A549 (cell line): ENCODE measurements around the gene MEGF8. TPM values are rescaled to one million over a fixed set of nuclear protein-coding genes. Genes with fewer than 3 reads are reported as not detected.
A peak's percentile ranks its signal among the peaks of the same experiment; 100 is the strongest.

ENCODE experiments used
- BHLHE40 ChIP-seq: IDR thresholded peaks from 2 replicates; pipeline ENCODE4 v1.6.1; 2012; ENCODE audit warnings: low read depth, low read length, inconsistent platforms
- CBX2 ChIP-seq: fragments of 200-600 bp; sonication (generic); IDR thresholded peaks from 2 replicates; pipeline ENCODE4 v1.6.1; 2016; ENCODE audit warnings: low read depth, mild to moderate bottlenecking, borderline replicate concordance
- CEBPB ChIP-seq, 2 experiments: fragments of >200 bp in 1 of 2; sonication (Bioruptor Twin) in 1 of 2; formaldehyde crosslinking in 1 of 2; IDR thresholded peaks; 2 replicates each; pipeline ENCODE4 v1.6.1; 2012 to 2016
- CHD4 ChIP-seq: fragments of 200-600 bp; sonication (generic); IDR thresholded peaks from 2 replicates; pipeline ENCODE4 v1.6.1; 2016; ENCODE audit warnings: antibody characterized with exemption, mild to moderate bottlenecking, borderline replicate concordance
- EHF ChIP-seq: fragments of 250-450 bp; sonication (Bioruptor Pico); IDR thresholded peaks from 2 replicates; pipeline ENCODE4 v1.5.0; 2020; ENCODE audit warnings: mild to moderate bottlenecking
- EHMT2 ChIP-seq: fragments of 200-600 bp; sonication (generic); IDR thresholded peaks from 2 replicates; pipeline ENCODE4 v1.6.1; 2016; ENCODE audit warnings: antibody characterized with exemption, low read depth, mild to moderate bottlenecking, moderate library complexity
- ESRRA ChIP-seq: fragments of 150-350 bp; IDR thresholded peaks from 2 replicates; pipeline ENCODE4 v1.6.1; 2014; ENCODE audit warnings: mild to moderate bottlenecking, low read length, borderline replicate concordance
- FOSL2 ChIP-seq, 2 experiments: fragments of 450-650 bp in 1 of 2; fragments of >200 bp in 1 of 2; sonication (Bioruptor Twin) in 1 of 2; formaldehyde crosslinking; IDR thresholded peaks; 2 replicates each; pipeline versions ENCODE4 v1.5.0 to v1.6.1; 2016 to 2020; ENCODE audit warnings: mild to moderate bottlenecking in 1 of 2, moderate library complexity in 1 of 2
- FOXS1 ChIP-seq: fragments of 250-450 bp; sonication (Bioruptor Pico); IDR thresholded peaks from 2 replicates; pipeline ENCODE4 v1.5.0; 2020; ENCODE audit warnings: mild to moderate bottlenecking, moderate library complexity
- GATA3 ChIP-seq: IDR thresholded peaks from 2 replicates; pipeline ENCODE4 v1.6.1; 2012; ENCODE audit warnings: borderline replicate concordance
- HDAC2 ChIP-seq: fragments of 200-600 bp; sonication (generic); IDR thresholded peaks from 2 replicates; pipeline ENCODE4 v1.6.1; 2016
- HOXB13 ChIP-seq: fragments of 250-450 bp; sonication (Bioruptor Pico); IDR thresholded peaks from 2 replicates; pipeline ENCODE4 v1.5.0; 2020; ENCODE audit warnings: low read depth, mild to moderate bottlenecking, moderate library complexity
- MAZ ChIP-seq: fragments of 150-350 bp; IDR thresholded peaks from 2 replicates; pipeline ENCODE4 v1.6.1; 2014; ENCODE audit warnings: antibody characterized with exemption, low read depth, low read length, borderline replicate concordance
- NR3C1 ChIP-seq: fragments of >200 bp; sonication (Bioruptor Twin); formaldehyde crosslinking; IDR thresholded peaks from 3 replicates; pipeline ENCODE4 v1.6.1; 2017
- POLR2A ChIP-seq: IDR thresholded peaks from 2 replicates; pipeline ENCODE4 v1.6.1; 2012; ENCODE audit warnings: mild to moderate bottlenecking, low read length
- POLR2AphosphoS2 ChIP-seq: conservative IDR thresholded peaks from 2 replicates; pipeline ENCODE4 v1.6.1; 2012; ENCODE audit warnings: low read length, improper control_type of control experiment, inconsistent platforms
- RARB ChIP-seq: fragments of 250-450 bp; sonication (Bioruptor Pico); IDR thresholded peaks from 2 replicates; pipeline ENCODE4 v1.8.0; 2021; ENCODE audit warnings: mild to moderate bottlenecking, moderate library complexity
- RCOR1 ChIP-seq: fragments of 150-350 bp; IDR thresholded peaks from 2 replicates; pipeline ENCODE4 v1.6.1; 2014; ENCODE audit warnings: antibody characterized with exemption, low read length, low read depth
- RFX5 ChIP-seq: fragments of 450-650 bp; IDR thresholded peaks from 2 replicates; pipeline ENCODE4 v1.7.1; 2014; ENCODE audit warnings: antibody characterized with exemption, mild to moderate bottlenecking, moderate library complexity
- RNF2 ChIP-seq: fragments of 200-600 bp; sonication (generic); IDR thresholded peaks from 2 replicates; pipeline ENCODE4 v1.6.1; 2016; ENCODE audit warnings: low read depth, mild to moderate bottlenecking, antibody characterized with exemption, moderate library complexity, borderline replicate concordance
- SREBF2 ChIP-seq: fragments of 450-650 bp; IDR thresholded peaks from 2 replicates; pipeline ENCODE4 v1.6.1; 2014; ENCODE audit warnings: mild to moderate bottlenecking, moderate library complexity
- TP53 ChIP-seq: fragments of 250-450 bp; sonication (Bioruptor Pico); IDR thresholded peaks from 2 replicates; pipeline ENCODE4 v1.5.0; 2021; ENCODE audit warnings: mild to moderate bottlenecking, moderate library complexity
- ZNF302 ChIP-seq: fragments of 250-450 bp; sonication (Bioruptor Pico); IDR thresholded peaks from 2 replicates; pipeline ENCODE4 v1.9.0; 2021; ENCODE audit warnings: inconsistent platforms, mild to moderate bottlenecking, moderate library complexity
- polyA plus RNA-seq, 4 experiments: library from polyadenylated mRNA; depleted of rRNA in 3 of 4; stranded (reverse); fragments of >200 nt; fragmentation: RNase III in 1 of 4; extraction: RNeasy Plus Mini Kit Qiagen cat#74134 plus additional on column Dnase treatment in 1 of 4; gene quantifications; 2 replicates in 3 of 4; 3 replicates in 1 of 4; pipeline ENCODE4 v1.2.3, GENCODE V29; 2011 to 2017
- TF ChIP-seq, protein P1 (sequence below): fragments of 250-450 bp; sonication (Bioruptor Pico); IDR thresholded peaks from 2 replicates; pipeline ENCODE4 v1.5.0; 2021; ENCODE audit warnings: mild to moderate bottlenecking, moderate library complexity, borderline replicate concordance
- TF ChIP-seq, protein P2 (sequence below): IDR thresholded peaks from 2 replicates; pipeline ENCODE4 v1.6.1; 2012
- TF ChIP-seq, protein P3 (sequence below): fragments of >200 bp; sonication (Bioruptor Twin); formaldehyde crosslinking; IDR thresholded peaks from 2 replicates; pipeline ENCODE4 v1.6.1; 2016
- TF ChIP-seq, protein P4 (sequence below): fragments of >200 bp; sonication (Bioruptor Twin); formaldehyde crosslinking; IDR thresholded peaks from 3 replicates; pipeline ENCODE4 v1.6.1; 2016
- TF ChIP-seq, protein P5 (sequence below): IDR thresholded peaks from 2 replicates; pipeline ENCODE4 v1.6.1; 2012
- TF ChIP-seq, protein P6 (sequence below): IDR thresholded peaks from 2 replicates; pipeline ENCODE4 v1.6.1; 2012; ENCODE audit warnings: low read depth, borderline replicate concordance
- TF ChIP-seq, protein P7 (sequence below): fragments of >200 bp; sonication (Bioruptor Twin); formaldehyde crosslinking; IDR thresholded peaks from 3 replicates; pipeline ENCODE4 v1.5.1; 2016
- TF ChIP-seq, protein P8 (sequence below): fragments of 250-450 bp; sonication (Bioruptor Pico); IDR thresholded peaks from 2 replicates; pipeline ENCODE4 v1.5.0; 2020; ENCODE audit warnings: low read depth, mild to moderate bottlenecking, moderate library complexity

Gene MEGF8
- polyA plus RNA-seq, 2 of the 4 experiments (the other 2 are of a cell fraction): 10.4 to 27.2 TPM

DNA sequence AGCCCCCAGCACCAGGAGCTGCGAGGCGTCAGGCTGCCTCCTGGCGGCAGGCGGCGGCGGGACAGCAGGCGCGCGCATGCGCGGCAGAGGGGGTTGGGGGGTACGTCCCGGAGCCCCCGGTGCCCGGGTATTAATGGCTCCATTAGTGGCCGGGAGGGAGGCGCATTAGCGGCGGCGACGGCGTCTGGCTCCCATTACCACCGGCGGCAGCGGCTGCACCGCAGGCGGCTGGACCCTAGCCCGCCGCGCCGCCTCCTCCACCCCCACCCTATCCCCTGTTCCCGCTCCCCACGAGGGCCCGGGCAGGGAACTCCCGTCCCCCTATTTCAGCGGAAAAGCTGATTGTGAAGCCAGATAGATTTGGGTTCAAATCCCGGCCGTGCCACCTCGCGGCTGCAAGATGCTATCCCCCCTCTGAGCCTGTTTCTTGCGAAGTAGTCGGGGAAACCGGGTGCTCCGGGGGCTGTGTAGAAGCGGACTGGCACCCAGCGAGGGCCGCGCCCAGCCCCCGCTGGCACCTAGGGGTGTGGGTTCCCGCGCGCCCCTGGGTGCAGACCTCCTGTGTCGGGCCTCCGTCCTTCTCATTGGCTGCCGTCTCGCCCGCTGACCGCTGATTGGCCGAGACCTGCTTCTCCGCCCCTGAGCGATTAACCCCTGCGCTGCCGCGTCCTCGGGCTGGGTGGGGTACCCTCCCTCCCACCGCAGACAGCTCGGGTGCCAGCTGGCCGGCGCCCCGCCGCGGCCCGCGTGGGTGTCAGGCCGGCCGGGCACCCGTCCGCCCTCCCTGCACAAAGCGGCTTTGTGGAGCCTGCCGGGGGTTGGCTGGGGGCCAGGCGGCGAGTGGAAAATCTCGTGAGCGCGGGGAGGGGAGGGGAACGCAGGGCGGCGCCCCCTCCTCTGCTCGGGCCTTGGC lies 45.3 kb upstream of the MEGF8 start (continued):
- TF ChIP-seq POLR2AphosphoS2 (no peak), TP53 (CRISPR knock-in tag) (peak; percentile 87; the same call in 1 of the 2 replicates), HDAC2 (peak; percentile 11; the same call in 1 of the 2 replicates), RCOR1 (no peak), RNF2 (no peak), CBX2 (no peak), EHMT2 (no peak), EHF (CRISPR knock-in tag) (no peak), CHD4 (no peak), ESRRA (no peak), CEBPB (IDR thresholded peaks at IDR 0.05) (no peak; a peak in 1 of 4 replicates), NR3C1 (no peak), RARB (CRISPR knock-in tag) (peak; percentile 81), RFX5 (peak; percentile 86), SREBF2 (no peak), BHLHE40 (no peak), POLR2A (peak; percentile 60), FOXS1 (no peak; the same call in 1 of the 2 replicates), HOXB13 (CRISPR knock-in tag) (0 out of 2 replicates have a peak, but pooled peaks have one; percentile 19), FOSL2 (IDR thresholded peaks at IDR 0.05) (no peak), FOSL2 (CRISPR knock-in tag; IDR thresholded peaks at IDR 0.05) (0 out of 2 replicates have a peak, but pooled peaks have one; percentile 7), MAZ (peak; percentile 76; the same call in 1 of the 2 replicates), ZNF302 (CRISPR knock-in tag) (no peak), GATA3 (peak; percentile 56)
- TF ChIP-seq, protein P1, sequence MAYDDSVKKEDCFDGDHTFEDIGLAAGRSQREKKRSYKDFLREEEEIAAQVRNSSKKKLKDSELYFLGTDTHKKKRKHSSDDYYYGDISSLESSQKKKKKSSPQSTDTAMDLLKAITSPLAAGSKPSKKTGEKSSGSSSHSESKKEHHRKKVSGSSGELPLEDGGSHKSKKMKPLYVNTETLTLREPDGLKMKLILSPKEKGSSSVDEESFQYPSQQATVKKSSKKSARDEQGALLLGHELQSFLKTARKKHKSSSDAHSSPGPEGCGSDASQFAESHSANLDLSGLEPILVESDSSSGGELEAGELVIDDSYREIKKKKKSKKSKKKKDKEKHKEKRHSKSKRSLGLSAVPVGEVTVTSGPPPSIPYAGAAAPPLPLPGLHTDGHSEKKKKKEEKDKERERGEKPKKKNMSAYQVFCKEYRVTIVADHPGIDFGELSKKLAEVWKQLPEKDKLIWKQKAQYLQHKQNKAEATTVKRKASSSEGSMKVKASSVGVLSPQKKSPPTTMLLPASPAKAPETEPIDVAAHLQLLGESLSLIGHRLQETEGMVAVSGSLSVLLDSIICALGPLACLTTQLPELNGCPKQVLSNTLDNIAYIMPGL (CRISPR knock-in tag): no peak
- TF ChIP-seq, protein P2, sequence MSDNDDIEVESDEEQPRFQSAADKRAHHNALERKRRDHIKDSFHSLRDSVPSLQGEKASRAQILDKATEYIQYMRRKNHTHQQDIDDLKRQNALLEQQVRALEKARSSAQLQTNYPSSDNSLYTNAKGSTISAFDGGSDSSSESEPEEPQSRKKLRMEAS: peak; percentile 95
- TF ChIP-seq, protein P3, sequence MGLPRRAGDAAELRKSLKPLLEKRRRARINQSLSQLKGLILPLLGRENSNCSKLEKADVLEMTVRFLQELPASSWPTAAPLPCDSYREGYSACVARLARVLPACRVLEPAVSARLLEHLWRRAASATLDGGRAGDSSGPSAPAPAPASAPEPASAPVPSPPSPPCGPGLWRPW: no peak
- TF ChIP-seq, protein P4, sequence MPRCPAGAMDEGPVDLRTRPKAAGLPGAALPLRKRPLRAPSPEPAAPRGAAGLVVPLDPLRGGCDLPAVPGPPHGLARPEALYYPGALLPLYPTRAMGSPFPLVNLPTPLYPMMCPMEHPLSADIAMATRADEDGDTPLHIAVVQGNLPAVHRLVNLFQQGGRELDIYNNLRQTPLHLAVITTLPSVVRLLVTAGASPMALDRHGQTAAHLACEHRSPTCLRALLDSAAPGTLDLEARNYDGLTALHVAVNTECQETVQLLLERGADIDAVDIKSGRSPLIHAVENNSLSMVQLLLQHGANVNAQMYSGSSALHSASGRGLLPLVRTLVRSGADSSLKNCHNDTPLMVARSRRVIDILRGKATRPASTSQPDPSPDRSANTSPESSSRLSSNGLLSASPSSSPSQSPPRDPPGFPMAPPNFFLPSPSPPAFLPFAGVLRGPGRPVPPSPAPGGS: peak; percentile 83
- TF ChIP-seq, protein P5, sequence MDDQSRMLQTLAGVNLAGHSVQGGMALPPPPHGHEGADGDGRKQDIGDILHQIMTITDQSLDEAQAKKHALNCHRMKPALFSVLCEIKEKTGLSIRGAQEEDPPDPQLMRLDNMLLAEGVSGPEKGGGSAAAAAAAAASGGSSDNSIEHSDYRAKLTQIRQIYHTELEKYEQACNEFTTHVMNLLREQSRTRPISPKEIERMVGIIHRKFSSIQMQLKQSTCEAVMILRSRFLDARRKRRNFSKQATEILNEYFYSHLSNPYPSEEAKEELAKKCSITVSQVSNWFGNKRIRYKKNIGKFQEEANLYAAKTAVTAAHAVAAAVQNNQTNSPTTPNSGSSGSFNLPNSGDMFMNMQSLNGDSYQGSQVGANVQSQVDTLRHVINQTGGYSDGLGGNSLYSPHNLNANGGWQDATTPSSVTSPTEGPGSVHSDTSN: peak; percentile 62
- TF ChIP-seq, protein P6, sequence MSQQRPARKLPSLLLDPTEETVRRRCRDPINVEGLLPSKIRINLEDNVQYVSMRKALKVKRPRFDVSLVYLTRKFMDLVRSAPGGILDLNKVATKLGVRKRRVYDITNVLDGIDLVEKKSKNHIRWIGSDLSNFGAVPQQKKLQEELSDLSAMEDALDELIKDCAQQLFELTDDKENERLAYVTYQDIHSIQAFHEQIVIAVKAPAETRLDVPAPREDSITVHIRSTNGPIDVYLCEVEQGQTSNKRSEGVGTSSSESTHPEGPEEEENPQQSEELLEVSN: peak; percentile 94
- TF ChIP-seq, protein P7, sequence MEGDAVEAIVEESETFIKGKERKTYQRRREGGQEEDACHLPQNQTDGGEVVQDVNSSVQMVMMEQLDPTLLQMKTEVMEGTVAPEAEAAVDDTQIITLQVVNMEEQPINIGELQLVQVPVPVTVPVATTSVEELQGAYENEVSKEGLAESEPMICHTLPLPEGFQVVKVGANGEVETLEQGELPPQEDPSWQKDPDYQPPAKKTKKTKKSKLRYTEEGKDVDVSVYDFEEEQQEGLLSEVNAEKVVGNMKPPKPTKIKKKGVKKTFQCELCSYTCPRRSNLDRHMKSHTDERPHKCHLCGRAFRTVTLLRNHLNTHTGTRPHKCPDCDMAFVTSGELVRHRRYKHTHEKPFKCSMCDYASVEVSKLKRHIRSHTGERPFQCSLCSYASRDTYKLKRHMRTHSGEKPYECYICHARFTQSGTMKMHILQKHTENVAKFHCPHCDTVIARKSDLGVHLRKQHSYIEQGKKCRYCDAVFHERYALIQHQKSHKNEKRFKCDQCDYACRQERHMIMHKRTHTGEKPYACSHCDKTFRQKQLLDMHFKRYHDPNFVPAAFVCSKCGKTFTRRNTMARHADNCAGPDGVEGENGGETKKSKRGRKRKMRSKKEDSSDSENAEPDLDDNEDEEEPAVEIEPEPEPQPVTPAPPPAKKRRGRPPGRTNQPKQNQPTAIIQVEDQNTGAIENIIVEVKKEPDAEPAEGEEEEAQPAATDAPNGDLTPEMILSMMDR: peak; percentile 90
- TF ChIP-seq, protein P8, sequence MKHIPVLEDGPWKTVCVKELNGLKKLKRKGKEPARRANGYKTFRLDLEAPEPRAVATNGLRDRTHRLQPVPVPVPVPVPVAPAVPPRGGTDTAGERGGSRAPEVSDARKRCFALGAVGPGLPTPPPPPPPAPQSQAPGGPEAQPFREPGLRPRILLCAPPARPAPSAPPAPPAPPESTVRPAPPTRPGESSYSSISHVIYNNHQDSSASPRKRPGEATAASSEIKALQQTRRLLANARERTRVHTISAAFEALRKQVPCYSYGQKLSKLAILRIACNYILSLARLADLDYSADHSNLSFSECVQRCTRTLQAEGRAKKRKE (CRISPR knock-in tag): no peak
